Daoy (cell line): Measurements from ENCODE around the gene C12orf54. TPM values are rescaled to one million over a fixed set of nuclear protein-coding genes. Genes with fewer than 3 reads are reported as not detected.
A peak's percentile ranks its signal among the peaks of the same experiment; 100 is the strongest.
"Not testable (repeated sequence)": the region's sequence is repeated elsewhere in the genome, so short reads cannot be mapped to it uniquely, and the experiment has no call there.

Source experiments
- DNase-seq: peaks from one replicate; pipeline ENCODE4 v3.0.0-alpha.2; 2015; ENCODE audit warnings: low read depth
- total RNA-seq: library from RNA; depleted of rRNA; stranded (reverse); fragments of >200 nt; shearing (Covaris generic); gene quantifications from 2 replicates; pipeline ENCODE4 v1.2.3, GENCODE V29; 2014; rRNA removed

Gene C12orf54
- total RNA-seq, 1 experiment from 2014 or later, result not detected

GRCh38 chr12:48508987-48509386, 26.7 kb downstream of the C12orf54 start:
- no peak for DNase-seq

GRCh38 chr12:48510111-48510510, 27.8 kb downstream of the C12orf54 start:
- DNase-seq, result no peak

GRCh38 chr12:48512855-48513254, 30.6 kb downstream of the C12orf54 start:
- DNase-seq, result no peak

GRCh38 chr12:48514728-48515127, 32.4 kb downstream of the C12orf54 start:
- no peak for DNase-seq

GRCh38 chr12:48520381-48520780, 38.1 kb downstream of the C12orf54 start:
- not testable (repeated sequence) for DNase-seq

- DNase-seq, result no peak
Measured at GRCh38 chr12:48525332-48525731, 43.0 kb downstream of the C12orf54 start, which contains the start of gene OR8S1. Gene OR8S1, plus strand, starts transcription at chr12:48525632. Its CDS starts 0 bp downstream, at chr12:48525632.

- DNase-seq, result peak; percentile 20
Measured at GRCh38 chr12:48527891-48528670, 45.8 kb downstream of the C12orf54 start.

GRCh38 chr12:48532601-48533000, 50.3 kb downstream of the C12orf54 start:
- no peak for DNase-seq

- DNase-seq, result no peak
Measured at GRCh38 chr12:48536602-48537001, 54.3 kb downstream of the C12orf54 start.

GRCh38 chr12:48542300-48542928, 60.1 kb downstream of the C12orf54 start:
- DNase-seq, result peak; percentile 46

- DNase-seq, result no peak
Measured at GRCh38 chr12:48545833-48546469, 63.7 kb downstream of the C12orf54 start.

Other genes starting within 250 kb of the C12orf54 start
- 11.1 and 12.2 TPM in 2 replicates for gene ZNF641, start 131.6 kb upstream of the C12orf54 start, total RNA-seq
- gene ANP32D, start 9.9 kb upstream of the C12orf54 start, total RNA-seq, result not detected in 2 replicates
- not detected in 2 replicates for gene OR8S1, start 43.1 kb downstream of the C12orf54 start, total RNA-seq
- not detected in 2 replicates for gene LALBA, start 87.5 kb downstream of the C12orf54 start, total RNA-seq
- gene KANSL2, start 199.7 kb downstream of the C12orf54 start, total RNA-seq, result 114 and 119 TPM in 2 replicates
- gene CCNT1, start 234.2 kb downstream of the C12orf54 start, total RNA-seq, result 25.4 and 25.7 TPM in 2 replicates